SU-DHL-6 (cell line): ENCODE results near the gene DHX30.

Experiments
- EZH2phosphoT487 ChIP-seq: fragments of 200-600 bp; sonication (generic), shearing (Covaris generic); conservative IDR thresholded peaks from 2 replicates; pipeline ENCODE4 v1.6.1; 2018; ENCODE audit warnings: mild to moderate bottlenecking, antibody characterized with exemption, low read length, moderate library complexity, mixed read lengths
- TF ChIP-seq, protein P1 (sequence below): fragments of 200-600 bp; sonication (generic); IDR thresholded peaks from one replicate; pipeline ENCODE4 v1.5.1; 2017; ENCODE audit warnings: antibody characterized with exemption, mild to moderate bottlenecking, low read length, moderate library complexity; ENCODE audit not compliant: insufficient read depth, poor library complexity, severe bottlenecking

DNA sequence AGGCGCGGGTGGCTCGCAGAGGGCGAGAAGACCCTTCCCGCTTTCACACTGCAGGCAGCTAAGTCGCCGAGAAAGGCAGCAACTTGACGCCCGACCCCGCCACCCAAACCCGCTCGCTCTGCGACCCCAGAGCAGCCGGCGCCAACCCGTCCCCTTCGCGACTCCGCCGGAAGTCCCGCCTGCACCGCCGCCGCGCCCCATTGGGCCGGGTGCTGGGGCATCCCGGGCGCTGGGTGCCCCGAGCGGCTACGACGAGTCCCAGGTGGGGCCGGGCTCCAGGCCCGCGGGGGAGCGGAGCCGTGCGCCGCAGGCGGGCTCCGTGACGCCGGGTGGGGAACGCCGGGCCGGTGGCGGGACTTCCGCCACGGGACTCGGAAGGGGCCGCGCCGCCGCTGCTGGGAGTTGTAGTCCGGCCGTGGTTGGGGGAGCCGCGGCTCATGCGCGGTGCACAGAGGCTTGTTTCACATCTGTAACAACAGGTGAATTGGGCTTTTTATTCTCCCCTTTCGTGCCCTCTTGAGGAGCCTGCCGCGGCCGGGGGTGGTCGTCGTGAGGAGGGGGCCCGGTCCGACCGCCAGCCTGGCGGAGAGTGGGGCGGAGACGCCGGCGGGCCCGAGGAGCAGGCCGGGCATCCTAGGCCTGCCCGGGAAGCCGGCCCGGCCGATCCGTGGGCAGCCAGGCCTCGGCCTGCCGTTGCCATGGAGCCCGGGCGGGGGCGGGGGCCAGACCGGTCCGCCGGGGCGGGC is at the start of gene DHX30:
- TF ChIP-seq, protein P1, sequence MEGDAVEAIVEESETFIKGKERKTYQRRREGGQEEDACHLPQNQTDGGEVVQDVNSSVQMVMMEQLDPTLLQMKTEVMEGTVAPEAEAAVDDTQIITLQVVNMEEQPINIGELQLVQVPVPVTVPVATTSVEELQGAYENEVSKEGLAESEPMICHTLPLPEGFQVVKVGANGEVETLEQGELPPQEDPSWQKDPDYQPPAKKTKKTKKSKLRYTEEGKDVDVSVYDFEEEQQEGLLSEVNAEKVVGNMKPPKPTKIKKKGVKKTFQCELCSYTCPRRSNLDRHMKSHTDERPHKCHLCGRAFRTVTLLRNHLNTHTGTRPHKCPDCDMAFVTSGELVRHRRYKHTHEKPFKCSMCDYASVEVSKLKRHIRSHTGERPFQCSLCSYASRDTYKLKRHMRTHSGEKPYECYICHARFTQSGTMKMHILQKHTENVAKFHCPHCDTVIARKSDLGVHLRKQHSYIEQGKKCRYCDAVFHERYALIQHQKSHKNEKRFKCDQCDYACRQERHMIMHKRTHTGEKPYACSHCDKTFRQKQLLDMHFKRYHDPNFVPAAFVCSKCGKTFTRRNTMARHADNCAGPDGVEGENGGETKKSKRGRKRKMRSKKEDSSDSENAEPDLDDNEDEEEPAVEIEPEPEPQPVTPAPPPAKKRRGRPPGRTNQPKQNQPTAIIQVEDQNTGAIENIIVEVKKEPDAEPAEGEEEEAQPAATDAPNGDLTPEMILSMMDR, result no peak
- TF ChIP-seq EZH2phosphoT487, result no peak
